ENCODE results near the gene SPINK2.

DNA sequence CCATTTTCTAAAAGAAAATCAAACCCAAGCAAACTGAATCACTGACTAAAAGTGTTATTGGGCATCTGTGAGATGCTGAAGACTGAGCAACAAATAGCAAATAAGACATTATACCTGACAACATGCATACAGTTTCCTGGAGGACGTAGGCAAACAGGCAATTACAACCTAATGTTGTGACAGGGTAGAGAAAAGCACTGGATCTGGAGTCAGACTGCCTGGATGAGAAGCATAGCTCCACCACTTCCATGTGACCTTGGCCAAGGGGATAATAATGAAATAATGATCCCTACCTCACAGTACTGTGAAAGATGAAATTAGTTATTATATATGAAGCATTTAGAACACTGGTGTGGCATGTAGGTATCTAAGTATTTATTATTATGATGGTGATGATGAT lies 2.7 kb downstream of the SPINK2 start:
- TF ChIP-seq, protein P1, sequence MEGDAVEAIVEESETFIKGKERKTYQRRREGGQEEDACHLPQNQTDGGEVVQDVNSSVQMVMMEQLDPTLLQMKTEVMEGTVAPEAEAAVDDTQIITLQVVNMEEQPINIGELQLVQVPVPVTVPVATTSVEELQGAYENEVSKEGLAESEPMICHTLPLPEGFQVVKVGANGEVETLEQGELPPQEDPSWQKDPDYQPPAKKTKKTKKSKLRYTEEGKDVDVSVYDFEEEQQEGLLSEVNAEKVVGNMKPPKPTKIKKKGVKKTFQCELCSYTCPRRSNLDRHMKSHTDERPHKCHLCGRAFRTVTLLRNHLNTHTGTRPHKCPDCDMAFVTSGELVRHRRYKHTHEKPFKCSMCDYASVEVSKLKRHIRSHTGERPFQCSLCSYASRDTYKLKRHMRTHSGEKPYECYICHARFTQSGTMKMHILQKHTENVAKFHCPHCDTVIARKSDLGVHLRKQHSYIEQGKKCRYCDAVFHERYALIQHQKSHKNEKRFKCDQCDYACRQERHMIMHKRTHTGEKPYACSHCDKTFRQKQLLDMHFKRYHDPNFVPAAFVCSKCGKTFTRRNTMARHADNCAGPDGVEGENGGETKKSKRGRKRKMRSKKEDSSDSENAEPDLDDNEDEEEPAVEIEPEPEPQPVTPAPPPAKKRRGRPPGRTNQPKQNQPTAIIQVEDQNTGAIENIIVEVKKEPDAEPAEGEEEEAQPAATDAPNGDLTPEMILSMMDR (conservative IDR thresholded peaks at IDR 0.05; ENCODE audit: low read depth, low read length) = no peak
- TF ChIP-seq POLR2A (IDR thresholded peaks at IDR 0.05; ENCODE audit: low read depth, low read length) = no peak
- no peak for TF ChIP-seq RFX5 (IDR thresholded peaks at IDR 0.05; ENCODE audit: low read depth, low read length)
- TF ChIP-seq, protein P2, sequence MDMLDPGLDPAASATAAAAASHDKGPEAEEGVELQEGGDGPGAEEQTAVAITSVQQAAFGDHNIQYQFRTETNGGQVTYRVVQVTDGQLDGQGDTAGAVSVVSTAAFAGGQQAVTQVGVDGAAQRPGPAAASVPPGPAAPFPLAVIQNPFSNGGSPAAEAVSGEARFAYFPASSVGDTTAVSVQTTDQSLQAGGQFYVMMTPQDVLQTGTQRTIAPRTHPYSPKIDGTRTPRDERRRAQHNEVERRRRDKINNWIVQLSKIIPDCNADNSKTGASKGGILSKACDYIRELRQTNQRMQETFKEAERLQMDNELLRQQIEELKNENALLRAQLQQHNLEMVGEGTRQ (IDR thresholded peaks at IDR 0.05; ENCODE audit: low read depth, low read length) = no peak
- TF ChIP-seq MXI1 (IDR thresholded peaks at IDR 0.05; ENCODE audit: borderline replicate concordance, low read depth, low read length) = no peak
- TF ChIP-seq RAD21 (IDR thresholded peaks at IDR 0.05; ENCODE audit: low read length) = no peak
- TF ChIP-seq CEBPB (IDR thresholded peaks at IDR 0.05; ENCODE audit: low read depth, low read length) = no peak
- TF ChIP-seq MAFK (IDR thresholded peaks at IDR 0.05; ENCODE audit: low read depth, low read length) = no peak
- no peak for TF ChIP-seq SMC3 (IDR thresholded peaks at IDR 0.05; ENCODE audit: low read depth, low read length)
- no peak for TF ChIP-seq FOS (IDR thresholded peaks at IDR 0.05; ENCODE audit: low read depth, low read length)
